ENCODE results near the gene MAP1B. TPM values are rescaled to one million over a fixed set of nuclear protein-coding genes. Genes with fewer than 3 reads are reported as not detected.

Gene MAP1B
- 57.0 TPM for total RNA-seq
- polyA plus RNA-seq (ENCODE audit: insufficient read depth, low read depth, low replicate concordance) = 3.6 TPM
- long read RNA-seq, donor 1 = 0 reads
- long read RNA-seq, donor 2 = 0 reads
- long read RNA-seq, donor 3 = 0 reads
- long read RNA-seq, donor 4 = 0 reads
- long read RNA-seq, donor 5 = 0 reads
- long read RNA-seq, donor 6, partial matches to known transcripts = 0 of 1 reads
- long read RNA-seq, donor 6, other reads (novel, unspliced or antisense) = 0 of 1 reads
- long read RNA-seq, donor 7, partial matches to known transcripts = 50 of 54 reads
- long read RNA-seq, donor 7, other reads (novel, unspliced or antisense) = 2 of 54 reads
- long read RNA-seq, donor 8 = 0 reads
- long read RNA-seq, donor 9 = 0 reads
- long read RNA-seq, donor 10 = 0 reads

GRCh38 chr5:72107131-72107900 lies at the start of gene MAP1B:
TSS of gene MAP1B (plus strand) at chr5:72107475. CDS start at chr5:72107532, 57 bp downstream.
- Histone ChIP-seq H3K27me3 (ENCODE audit: control insufficient read depth, insufficient read depth, low read length) (no peaks in the 10 kb centered on the region), H3K4me3 (ENCODE audit: low read length in 3 of 3) (peak within 1 kb of the TSS; percentile 55 to 69 (median 62)), H3K36me3 (ENCODE audit: control insufficient read depth in 2 of 3, insufficient read depth in 3 of 3, low read length in 3 of 3) (no peaks in the 10 kb centered on the region), H3K9ac (ENCODE audit: low read length in 3 of 3) (peak within 1 kb of the TSS in 2 of 3 donors; percentile 19 to 55), H3K9me3 (ENCODE audit: control insufficient read depth in 2 of 3, insufficient read depth in 1 of 3, low read length in 3 of 3) (no peaks in the 10 kb centered on the region), H3K27ac (ENCODE audit: low read depth in 2 of 2, low read length in 2 of 2) (no peak within 1 kb of the TSS), H3K4me1 (ENCODE audit: control insufficient read depth in 2 of 3, insufficient read depth in 2 of 3, low read depth in 1 of 3, low read length in 3 of 3) (peaks cover 0 to 2% (median 0%) of the 10 kb centered on the region in 3 donors)
- DNase-seq (peak; percentile 83 to 92 (median 86)), FAIRE-seq (no peak)
- intact Hi-C loops (cut with DNase I) = no loop called here
- no peak for TF ChIP-seq CTCF (IDR thresholded peaks at IDR 0.05; ENCODE audit: borderline replicate concordance, extremely low read depth, insufficient read depth)

GRCh38 chr5:72057816-72058215 lies 49.5 kb upstream of the MAP1B start:
- Histone ChIP-seq H3K4me1 (ENCODE audit: control insufficient read depth in 2 of 3, insufficient read depth in 2 of 3, low read depth in 1 of 3, low read length in 3 of 3) (no peaks in the 10 kb centered on the region), H3K9ac (ENCODE audit: low read length in 3 of 3) (no peak overlapping the region), H3K27ac (ENCODE audit: low read depth in 2 of 2, low read length in 2 of 2) (no peak overlapping the region), H3K36me3 (ENCODE audit: control insufficient read depth in 2 of 3, insufficient read depth in 3 of 3, low read length in 3 of 3) (no peaks in the 10 kb centered on the region), H3K27me3 (ENCODE audit: control insufficient read depth, insufficient read depth, low read length) (no peaks in the 10 kb centered on the region), H3K9me3 (ENCODE audit: control insufficient read depth in 2 of 3, insufficient read depth in 1 of 3, low read length in 3 of 3) (no peaks in the 10 kb centered on the region), H3K4me3 (ENCODE audit: low read length in 3 of 3) (no peak overlapping the region)
- DNase-seq (no peak), FAIRE-seq (no peak)
- intact Hi-C loops (cut with DNase I) = no loop called here
- TF ChIP-seq CTCF (IDR thresholded peaks at IDR 0.05; ENCODE audit: borderline replicate concordance, extremely low read depth, insufficient read depth) = no peak

GRCh38 chr5:72063219-72063819 lies 44.0 kb upstream of the MAP1B start:
- FAIRE-seq (no peak), DNase-seq (peak in 4 of 5 donors; percentile 41 to 75 (median 64))
- Histone ChIP-seq H3K9me3 (ENCODE audit: control insufficient read depth in 2 of 3, insufficient read depth in 1 of 3, low read length in 3 of 3) (no peaks in the 10 kb centered on the region), H3K27me3 (ENCODE audit: control insufficient read depth, insufficient read depth, low read length) (no peaks in the 10 kb centered on the region), H3K4me3 (ENCODE audit: low read length in 3 of 3) (no peak overlapping the region), H3K9ac (ENCODE audit: low read length in 3 of 3) (no peak overlapping the region), H3K4me1 (ENCODE audit: control insufficient read depth in 2 of 3, insufficient read depth in 2 of 3, low read depth in 1 of 3, low read length in 3 of 3) (no peaks in the 10 kb centered on the region), H3K36me3 (ENCODE audit: control insufficient read depth in 2 of 3, insufficient read depth in 3 of 3, low read length in 3 of 3) (no peaks in the 10 kb centered on the region), H3K27ac (ENCODE audit: low read depth in 2 of 2, low read length in 2 of 2) (no peak overlapping the region)
- intact Hi-C loops (cut with DNase I) = no loop called here
- no peak for TF ChIP-seq CTCF (IDR thresholded peaks at IDR 0.05; ENCODE audit: borderline replicate concordance, extremely low read depth, insufficient read depth)

Measured in kidney (tissue), 22 donors.